ENCODE results near the gene BLOC1S1. TPM values are rescaled to one million over a fixed set of nuclear protein-coding genes. Genes with fewer than 3 reads are reported as not detected.
A peak's percentile ranks its signal among the peaks of the same experiment; 100 is the strongest.

BLOC1S1 gene
- total RNA-seq, 1 experiment from 2014 or later = 83.4 TPM

DNA sequence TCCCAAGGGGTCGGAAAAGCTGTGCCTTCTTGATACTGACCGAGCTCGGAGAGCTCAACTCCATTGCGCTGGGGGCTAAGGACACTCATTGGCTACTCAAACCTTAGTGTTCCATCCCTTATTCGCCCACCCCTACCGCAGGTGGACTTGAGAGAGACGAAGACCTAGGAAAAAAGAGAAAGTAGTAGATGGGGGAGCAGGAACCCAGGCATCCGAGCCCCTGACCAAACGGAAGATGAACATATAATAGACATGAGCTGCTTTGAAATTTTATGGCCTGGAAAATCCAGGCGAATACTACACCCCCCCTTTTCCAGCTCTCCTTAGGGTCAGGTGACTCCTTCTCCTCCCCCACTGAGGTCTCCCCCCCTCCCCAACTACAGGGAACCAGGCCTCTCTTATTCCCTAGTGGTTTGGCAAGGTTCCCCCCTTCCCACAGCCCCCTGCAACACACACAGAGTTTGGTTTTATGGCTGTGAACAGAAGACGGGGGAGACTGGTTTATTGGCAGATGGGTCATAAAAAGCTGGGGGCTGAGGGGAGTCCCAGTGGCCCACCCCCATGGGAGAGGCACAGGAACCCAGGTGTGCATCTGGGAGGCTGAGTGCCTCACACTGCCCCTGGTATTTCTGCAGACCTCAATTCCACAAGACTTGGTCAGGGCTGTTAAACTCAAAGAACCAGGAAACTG lies 28.6 kb downstream of the BLOC1S1 start:
- H3K9me3 ChIP-seq (ENCODE audit: low read length) = no peaks in the 10 kb centered on the region
- peak overlapping the region; percentile 98 for H3K4me2 ChIP-seq (ENCODE audit: low read depth, low read length, poor library complexity, severe bottlenecking)
- H3K79me2 ChIP-seq (ENCODE audit: low read length) = peaks cover 9% of the 10 kb centered on the region
- no peak overlapping the region for H2AFZ ChIP-seq (ENCODE audit: low read length)
- no peaks in the 10 kb centered on the region for H3K9me2 ChIP-seq (replicated peaks; ENCODE audit: insufficient read depth, low read length)
- H3K27ac ChIP-seq (ENCODE audit: low read length) = peak overlapping the region; percentile 45
- no peaks in the 10 kb centered on the region for H3K27me3 ChIP-seq (ENCODE audit: low read length)
- peaks cover 14% of the 10 kb centered on the region for H4K20me1 ChIP-seq (ENCODE audit: insufficient read depth, low read depth, low read length)
- peaks cover 51% of the 10 kb centered on the region for H3K4me1 ChIP-seq (ENCODE audit: low read length)
- DNase-seq = no peak
- H3K36me3 ChIP-seq (ENCODE audit: insufficient read depth, low read length) = no peaks in the 10 kb centered on the region
- H3K4me3 ChIP-seq (ENCODE audit: low read length) = peak overlapping the region; percentile 86
- peak overlapping the region; percentile 77 for H3K9ac ChIP-seq (ENCODE audit: low read length)

DNA sequence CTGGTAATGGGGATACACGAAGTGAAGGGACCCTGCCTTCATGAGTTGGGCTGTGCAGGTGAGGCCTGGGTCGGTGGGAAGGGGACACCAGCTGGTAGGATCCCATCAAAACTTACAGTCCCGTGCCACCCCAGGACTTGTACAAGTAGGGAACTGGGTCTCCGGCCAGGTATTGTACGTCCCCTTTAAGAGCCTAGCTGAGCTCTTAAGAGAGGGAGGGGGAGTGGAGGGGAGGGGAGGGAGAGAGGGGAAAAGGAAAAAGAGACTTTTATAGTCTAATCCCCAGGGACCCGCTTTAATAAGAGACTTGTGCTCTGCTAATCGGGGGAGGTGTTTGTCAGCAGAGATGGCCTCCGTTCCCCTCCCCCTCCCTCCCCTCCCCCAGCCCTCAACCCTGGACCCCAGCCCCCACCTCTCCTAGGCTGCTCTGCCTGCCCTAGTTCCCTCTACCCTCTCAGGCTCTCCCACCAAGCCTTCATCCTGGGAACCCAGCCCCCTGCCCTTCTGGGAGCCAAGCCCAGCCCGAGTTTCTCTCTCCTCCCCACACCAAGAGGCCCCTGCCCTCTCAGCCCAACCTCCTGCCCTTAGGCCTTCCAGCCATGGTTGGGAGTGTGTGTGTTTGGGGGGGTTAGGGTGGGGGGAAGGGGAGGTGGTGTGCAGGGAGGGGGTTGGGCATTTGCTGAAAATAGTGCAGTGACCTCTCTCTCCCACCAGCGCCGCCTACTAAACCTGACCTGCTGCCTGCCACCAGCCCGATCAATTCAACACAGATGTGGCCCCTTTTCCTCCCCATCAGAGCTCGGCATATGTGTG lies 29.7 kb downstream of the BLOC1S1 start:
- Histone ChIP-seq H3K4me1 (ENCODE audit: low read length) (peaks cover 51% of the 10 kb centered on the region), H3K36me3 (ENCODE audit: insufficient read depth, low read length) (no peaks in the 10 kb centered on the region), H3K4me3 (ENCODE audit: low read length) (peak overlapping the region; percentile 86), H3K9ac (ENCODE audit: low read length) (peak overlapping the region; percentile 77), H2AFZ (ENCODE audit: low read length) (no peak overlapping the region), H3K79me2 (ENCODE audit: low read length) (peaks cover 9% of the 10 kb centered on the region), H3K27me3 (ENCODE audit: low read length) (no peaks in the 10 kb centered on the region), H3K9me3 (ENCODE audit: low read length) (no peaks in the 10 kb centered on the region), H3K9me2 (replicated peaks; ENCODE audit: insufficient read depth, low read length) (no peaks in the 10 kb centered on the region), H4K20me1 (ENCODE audit: insufficient read depth, low read depth, low read length) (peaks cover 14% of the 10 kb centered on the region), H3K4me2 (ENCODE audit: low read depth, low read length, poor library complexity, severe bottlenecking) (peak overlapping the region; percentile 98), H3K27ac (ENCODE audit: low read length) (peak overlapping the region; percentile 68)
- DNase-seq = peak; percentile 79

- Histone ChIP-seq H3K36me3 (ENCODE audit: insufficient read depth, low read length) (no peaks in the 10 kb centered on the region; the same call in 1 of the 2 replicates), H3K9me3 (ENCODE audit: low read length) (no peaks in the 10 kb centered on the region), H3K4me3 (ENCODE audit: low read length) (no peak overlapping the region), H3K27me3 (ENCODE audit: low read length) (no peaks in the 10 kb centered on the region), H3K4me1 (ENCODE audit: low read length) (peaks cover 51% of the 10 kb centered on the region), H3K79me2 (ENCODE audit: low read length) (peaks cover 9% of the 10 kb centered on the region), H3K9ac (ENCODE audit: low read length) (peak overlapping the region; percentile 77; the same call in 1 of the 2 replicates), H4K20me1 (ENCODE audit: insufficient read depth, low read depth, low read length) (peaks cover 14% of the 10 kb centered on the region), H3K4me2 (ENCODE audit: low read depth, low read length, poor library complexity, severe bottlenecking) (peak overlapping the region; percentile 98), H3K27ac (ENCODE audit: low read length) (peak overlapping the region; percentile 68), H2AFZ (ENCODE audit: low read length) (no peak overlapping the region), H3K9me2 (replicated peaks; ENCODE audit: insufficient read depth, low read length) (no peaks in the 10 kb centered on the region)
- no peak for DNase-seq
These were observed 30.5 kb downstream of the BLOC1S1 start for GRCh38 chr12:55746174-55746912.

- no peak overlapping the region for H3K4me2 ChIP-seq (ENCODE audit: low read depth, low read length, poor library complexity, severe bottlenecking)
These were observed 31.0 kb downstream of the BLOC1S1 start for GRCh38 chr12:55746913-55747231.

GRCh38 chr12:55748230-55748993 lies 32.6 kb downstream of the BLOC1S1 start:
- DNase-seq = no peak
- no peaks in the 10 kb centered on the region for H3K9me2 ChIP-seq (replicated peaks; ENCODE audit: insufficient read depth, low read length)
- H4K20me1 ChIP-seq (ENCODE audit: insufficient read depth, low read depth, low read length) = peaks cover 14% of the 10 kb centered on the region
- no peaks in the 10 kb centered on the region for H3K27me3 ChIP-seq (ENCODE audit: low read length)
- H3K27ac ChIP-seq (ENCODE audit: low read length) = no peak overlapping the region
- H3K4me1 ChIP-seq (ENCODE audit: low read length) = peaks cover 46% of the 10 kb centered on the region
- H3K79me2 ChIP-seq (ENCODE audit: low read length) = peaks cover 9% of the 10 kb centered on the region
- no peak overlapping the region for H3K4me2 ChIP-seq (ENCODE audit: low read depth, low read length, poor library complexity, severe bottlenecking)
- no peaks in the 10 kb centered on the region for H3K9me3 ChIP-seq (ENCODE audit: low read length)
- H3K4me3 ChIP-seq (ENCODE audit: low read length) = no peak overlapping the region
- peaks cover 14% of the 10 kb centered on the region for H3K36me3 ChIP-seq (ENCODE audit: insufficient read depth, low read length)
- no peak overlapping the region for H3K9ac ChIP-seq (ENCODE audit: low read length)
- H2AFZ ChIP-seq (ENCODE audit: low read length) = no peak overlapping the region

More at GRCh38 chr12:55746913-55747231, 31.0 kb downstream of the BLOC1S1 start:
- H3K27ac ChIP-seq (ENCODE audit: low read length) = no peak overlapping the region
- H2AFZ ChIP-seq (ENCODE audit: low read length) = no peak overlapping the region
- H3K79me2 ChIP-seq (ENCODE audit: low read length) = peaks cover 9% of the 10 kb centered on the region
- H3K9ac ChIP-seq (ENCODE audit: low read length) = no peak overlapping the region
- H3K4me3 ChIP-seq (ENCODE audit: low read length) = no peak overlapping the region
- peaks cover 51% of the 10 kb centered on the region for H3K4me1 ChIP-seq (ENCODE audit: low read length)
- no peaks in the 10 kb centered on the region for H3K9me2 ChIP-seq (replicated peaks; ENCODE audit: insufficient read depth, low read length)
- no peaks in the 10 kb centered on the region for H3K9me3 ChIP-seq (ENCODE audit: low read length)
- peaks cover 14% of the 10 kb centered on the region for H4K20me1 ChIP-seq (ENCODE audit: insufficient read depth, low read depth, low read length)
- DNase-seq = no peak
- H3K36me3 ChIP-seq (ENCODE audit: insufficient read depth, low read length) = no peaks in the 10 kb centered on the region; the same call in 1 of the 2 replicates
- no peaks in the 10 kb centered on the region for H3K27me3 ChIP-seq (ENCODE audit: low read length)

DNA sequence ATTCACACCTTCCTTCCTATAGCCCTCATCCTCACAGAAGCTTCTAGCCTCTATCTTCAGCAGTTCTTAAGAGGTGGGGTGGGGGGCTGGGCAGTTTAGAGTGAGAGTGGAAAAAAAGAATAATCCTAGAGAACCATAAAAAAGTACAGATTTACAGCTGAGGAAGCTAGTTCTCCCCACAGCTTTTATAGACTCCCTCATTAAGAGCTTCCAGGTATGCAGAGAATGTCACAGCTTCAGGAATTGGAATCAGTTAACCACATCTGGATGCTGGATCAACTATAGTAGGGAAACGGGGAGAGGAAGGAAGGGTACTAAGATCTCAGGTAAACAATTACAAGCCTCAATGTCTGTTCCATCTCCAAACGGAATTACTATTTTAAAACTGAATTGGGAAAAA lies 39.4 kb downstream of the BLOC1S1 start:
- Histone ChIP-seq H3K4me3 (ENCODE audit: low read length) (no peak overlapping the region), H3K9me3 (ENCODE audit: low read length) (no peaks in the 10 kb centered on the region), H3K27me3 (ENCODE audit: low read length) (no peaks in the 10 kb centered on the region), H3K9ac (ENCODE audit: low read length) (no peak overlapping the region), H3K4me2 (ENCODE audit: low read depth, low read length, poor library complexity, severe bottlenecking) (no peak overlapping the region), H3K27ac (ENCODE audit: low read length) (no peak overlapping the region), H2AFZ (ENCODE audit: low read length) (no peak overlapping the region), H3K79me2 (ENCODE audit: low read length) (peaks cover 16% of the 10 kb centered on the region), H3K36me3 (ENCODE audit: insufficient read depth, low read length) (peaks cover 55% of the 10 kb centered on the region), H4K20me1 (ENCODE audit: insufficient read depth, low read depth, low read length) (no peaks in the 10 kb centered on the region), H3K9me2 (replicated peaks; ENCODE audit: insufficient read depth, low read length) (no peaks in the 10 kb centered on the region), H3K4me1 (ENCODE audit: low read length) (no peaks in the 10 kb centered on the region)
- DNase-seq = no peak

DNA sequence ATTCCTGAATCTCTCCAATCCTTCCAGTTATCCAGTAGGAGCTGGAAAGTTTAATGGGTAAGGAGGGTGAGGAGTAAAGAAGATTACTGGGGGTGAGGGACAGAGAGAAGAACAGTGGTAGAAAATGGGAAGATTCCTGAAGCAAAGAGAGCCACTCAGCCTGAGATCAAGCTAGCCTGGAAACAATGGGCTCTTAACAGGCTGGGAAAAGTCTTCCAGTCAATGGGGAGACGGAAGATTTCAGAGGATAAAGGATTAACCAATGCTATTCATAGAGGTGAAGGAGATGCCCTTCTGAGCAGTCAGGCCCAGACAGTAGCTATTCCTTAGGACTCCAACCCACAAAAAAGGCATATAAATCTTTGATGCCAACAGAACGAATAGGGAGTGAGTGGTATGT lies 41.9 kb downstream of the BLOC1S1 start:
- Histone ChIP-seq H4K20me1 (ENCODE audit: insufficient read depth, low read depth, low read length) (no peaks in the 10 kb centered on the region), H3K27ac (ENCODE audit: low read length) (no peak overlapping the region), H3K9ac (ENCODE audit: low read length) (no peak overlapping the region), H3K9me3 (ENCODE audit: low read length) (no peaks in the 10 kb centered on the region), H3K4me2 (ENCODE audit: low read depth, low read length, poor library complexity, severe bottlenecking) (no peak overlapping the region), H3K36me3 (ENCODE audit: insufficient read depth, low read length) (peaks cover 64% of the 10 kb centered on the region), H3K79me2 (ENCODE audit: low read length) (peaks cover 20% of the 10 kb centered on the region), H3K9me2 (replicated peaks; ENCODE audit: insufficient read depth, low read length) (no peaks in the 10 kb centered on the region), H3K4me1 (ENCODE audit: low read length) (no peaks in the 10 kb centered on the region), H3K4me3 (ENCODE audit: low read length) (no peak overlapping the region), H3K27me3 (ENCODE audit: low read length) (no peaks in the 10 kb centered on the region), H2AFZ (ENCODE audit: low read length) (no peak overlapping the region)
- DNase-seq = no peak
